Measurements from ENCODE around the gene NFE2L3. TPM values are rescaled to one million over a fixed set of nuclear protein-coding genes. Genes with fewer than 3 reads are reported as not detected.
"Not testable (repeated sequence)": the region's sequence is repeated elsewhere in the genome, so short reads cannot be mapped to it uniquely, and the experiment has no call there.

Gene NFE2L3
- polyA plus RNA-seq, 1 donor from 2014 or later = 4.9 TPM

GRCh38 chr7:26183545-26184280 lies 31.7 kb downstream of the NFE2L3 start:
- H3K4me3 Mint-ChIP-seq = no peak overlapping the region
- no peaks in the 10 kb centered on the region for H3K9me3 Mint-ChIP-seq
- peaks cover 34 to 58% (median 52%) of the 10 kb centered on the region in 3 donors for H3K4me1 Mint-ChIP-seq
- no peaks in the 10 kb centered on the region for H3K27me3 Mint-ChIP-seq
- peaks cover 2% of the 10 kb centered on the region for H3K36me3 Mint-ChIP-seq
- H3K27ac Mint-ChIP-seq = peak overlapping the region; percentile 7 to 74 (median 27)

- not testable (repeated sequence) for H3K36me3 Mint-ChIP-seq, H3K9me3 Mint-ChIP-seq, H3K27me3 Mint-ChIP-seq
- Mint-ChIP-seq H3K27ac (peak overlapping the region; percentile 37 to 74 (median 56)), H3K4me3 (peak overlapping the region in 1 of 4 donors; percentile 11), H3K4me1 (peaks cover 34 to 63% (median 52%) of the 10 kb centered on the region in 3 donors)
Measured at GRCh38 chr7:26184281-26185101, 32.5 kb downstream of the NFE2L3 start.

GRCh38 chr7:26185131-26185843 lies 33.3 kb downstream of the NFE2L3 start:
- peak overlapping the region in 3 of 4 donors; percentile 0 to 36 (median 11) for H3K4me3 Mint-ChIP-seq
- no peaks in the 10 kb centered on the region for H3K9me3 Mint-ChIP-seq
- H3K27ac Mint-ChIP-seq = peak overlapping the region; percentile 37 to 74 (median 56)
- peaks cover 3% of the 10 kb centered on the region for H3K36me3 Mint-ChIP-seq
- H3K27me3 Mint-ChIP-seq = no peaks in the 10 kb centered on the region
- peaks cover 34 to 65% (median 54%) of the 10 kb centered on the region in 3 donors for H3K4me1 Mint-ChIP-seq

- Mint-ChIP-seq H3K9me3 (no peaks in the 10 kb centered on the region), H3K27ac (peak overlapping the region; percentile 16 to 56 (median 37)), H3K36me3 (peaks cover 4% of the 10 kb centered on the region), H3K4me1 (peaks cover 39 to 67% (median 55%) of the 10 kb centered on the region in 3 donors), H3K4me3 (peak overlapping the region in 1 of 4 donors; percentile 0), H3K27me3 (no peaks in the 10 kb centered on the region)
Measured at GRCh38 chr7:26185844-26186180, 33.8 kb downstream of the NFE2L3 start.

- no peaks in the 10 kb centered on the region for H3K27me3 Mint-ChIP-seq
- peak overlapping the region in 2 of 4 donors; percentile 6 to 48 for H3K4me3 Mint-ChIP-seq
- no peaks in the 10 kb centered on the region for H3K9me3 Mint-ChIP-seq
- H3K4me1 Mint-ChIP-seq = peaks cover 37 to 64% (median 53%) of the 10 kb centered on the region in 3 donors
- H3K27ac Mint-ChIP-seq = peak overlapping the region; percentile 18 to 68 (median 47)
- peaks cover 2% of the 10 kb centered on the region for H3K36me3 Mint-ChIP-seq
Measured at GRCh38 chr7:26186364-26187311, 34.6 kb downstream of the NFE2L3 start.

- Mint-ChIP-seq H3K27ac (peak overlapping the region; percentile 18 to 76 (median 47)), H3K4me3 (peak overlapping the region in 2 of 4 donors; percentile 24 to 48), H3K36me3 (peaks cover 2% of the 10 kb centered on the region), H3K4me1 (peaks cover 40 to 67% (median 57%) of the 10 kb centered on the region in 3 donors), H3K9me3 (no peaks in the 10 kb centered on the region), H3K27me3 (no peaks in the 10 kb centered on the region)
Measured at GRCh38 chr7:26187380-26188205, 35.6 kb downstream of the NFE2L3 start.

GRCh38 chr7:26188206-26188956 lies 36.4 kb downstream of the NFE2L3 start:
- no peaks in the 10 kb centered on the region for H3K9me3 Mint-ChIP-seq
- H3K36me3 Mint-ChIP-seq = peaks cover 2% of the 10 kb centered on the region
- H3K4me3 Mint-ChIP-seq = peak overlapping the region in 1 of 4 donors; percentile 28

GRCh38 chr7:26188957-26189541 lies 37.1 kb downstream of the NFE2L3 start:
- H3K4me1 Mint-ChIP-seq = peaks cover 52 to 78% (median 66%) of the 10 kb centered on the region in 3 donors
- H3K36me3 Mint-ChIP-seq = peaks cover 2% of the 10 kb centered on the region
- peak overlapping the region; percentile 16 to 69 (median 18) for H3K27ac Mint-ChIP-seq
- H3K4me3 Mint-ChIP-seq = peak overlapping the region in 1 of 4 donors; percentile 18
- H3K27me3 Mint-ChIP-seq = no peaks in the 10 kb centered on the region
- no peaks in the 10 kb centered on the region for H3K9me3 Mint-ChIP-seq

More at GRCh38 chr7:26188206-26188956, 36.4 kb downstream of the NFE2L3 start:
- peaks cover 46 to 74% (median 65%) of the 10 kb centered on the region in 3 donors for H3K4me1 Mint-ChIP-seq
- no peaks in the 10 kb centered on the region for H3K27me3 Mint-ChIP-seq
- peak overlapping the region; percentile 18 to 76 (median 47) for H3K27ac Mint-ChIP-seq

GRCh38 chr7:26189697-26190096 lies 37.7 kb downstream of the NFE2L3 start:
- H3K27ac Mint-ChIP-seq = no peak overlapping the region
- H3K4me3 Mint-ChIP-seq = no peak overlapping the region
- H3K9me3 Mint-ChIP-seq = no peaks in the 10 kb centered on the region
- peaks cover 5% of the 10 kb centered on the region for H3K36me3 Mint-ChIP-seq
- no peaks in the 10 kb centered on the region for H3K27me3 Mint-ChIP-seq
- H3K4me1 Mint-ChIP-seq = peaks cover 54 to 77% (median 61%) of the 10 kb centered on the region in 3 donors

GRCh38 chr7:26190417-26190869 lies 38.4 kb downstream of the NFE2L3 start:
- peaks cover 58 to 73% (median 58%) of the 10 kb centered on the region in 3 donors for H3K4me1 Mint-ChIP-seq
- no peaks in the 10 kb centered on the region for H3K9me3 Mint-ChIP-seq
- no peaks in the 10 kb centered on the region for H3K27me3 Mint-ChIP-seq
- peak overlapping the region in 1 of 4 donors; percentile 9 for H3K4me3 Mint-ChIP-seq
- H3K27ac Mint-ChIP-seq = peak overlapping the region in 1 of 3 donors; percentile 74
- H3K36me3 Mint-ChIP-seq = peaks cover 5% of the 10 kb centered on the region

GRCh38 chr7:26191233-26191973 lies 39.4 kb downstream of the NFE2L3 start:
- no peaks in the 10 kb centered on the region for H3K27me3 Mint-ChIP-seq
- H3K4me3 Mint-ChIP-seq = peak overlapping the region in 1 of 4 donors; percentile 9

More at GRCh38 chr7:26191233-26191973, 39.4 kb downstream of the NFE2L3 start:
- H3K36me3 Mint-ChIP-seq = peaks cover 5% of the 10 kb centered on the region
- H3K4me1 Mint-ChIP-seq = peaks cover 58 to 73% (median 61%) of the 10 kb centered on the region in 3 donors
- peak overlapping the region in 1 of 3 donors; percentile 74 for H3K27ac Mint-ChIP-seq
- no peaks in the 10 kb centered on the region for H3K9me3 Mint-ChIP-seq
